ENCODE results near the gene GCK.
"Not testable (repeated sequence)": the region's sequence is repeated elsewhere in the genome, so short reads cannot be mapped to it uniquely, and the experiment has no call there.

Gene GCK

DNA sequence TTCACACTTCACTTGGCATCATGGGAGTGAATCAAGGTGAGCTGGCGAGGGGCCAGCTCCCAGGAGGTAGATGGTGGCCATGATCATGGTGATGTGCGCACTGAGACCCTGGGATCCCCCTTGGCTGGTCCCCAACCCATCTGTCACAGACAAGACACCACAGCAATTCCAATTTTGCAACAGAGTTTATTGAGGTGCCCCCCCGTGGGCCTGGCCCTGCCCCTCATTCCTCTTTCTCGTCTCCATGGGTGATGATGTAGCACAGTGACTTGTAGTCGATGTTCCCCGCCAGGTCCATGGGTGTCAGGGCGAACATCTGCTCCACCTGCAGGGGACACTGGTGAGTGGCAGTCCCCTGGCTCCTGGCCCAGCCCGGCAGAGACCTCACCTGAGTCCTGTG, 50.5 kb downstream of the GCK start:
- Histone ChIP-seq H3K36me3 (ENCODE audit: insufficient read depth, low read length) (no peaks in the 10 kb centered on the region), H3K27me3 (ENCODE audit: insufficient read depth, low read length) (no peaks in the 10 kb centered on the region), H3K79me2 (ENCODE audit: control insufficient read depth, insufficient read depth, low read length, unreplicated experiment) (no peaks in the 10 kb centered on the region), H3K4me1 (ENCODE audit: control insufficient read depth, insufficient read depth, low read length, unreplicated experiment) (no peaks in the 10 kb centered on the region), H2AFZ (ENCODE audit: low read length, unreplicated experiment) (no peak overlapping the region), H3K27ac (ENCODE audit: low read depth, low read length) (no peak overlapping the region), H3K4me3 (ENCODE audit: low read depth, low read length) (no peak overlapping the region)

DNA sequence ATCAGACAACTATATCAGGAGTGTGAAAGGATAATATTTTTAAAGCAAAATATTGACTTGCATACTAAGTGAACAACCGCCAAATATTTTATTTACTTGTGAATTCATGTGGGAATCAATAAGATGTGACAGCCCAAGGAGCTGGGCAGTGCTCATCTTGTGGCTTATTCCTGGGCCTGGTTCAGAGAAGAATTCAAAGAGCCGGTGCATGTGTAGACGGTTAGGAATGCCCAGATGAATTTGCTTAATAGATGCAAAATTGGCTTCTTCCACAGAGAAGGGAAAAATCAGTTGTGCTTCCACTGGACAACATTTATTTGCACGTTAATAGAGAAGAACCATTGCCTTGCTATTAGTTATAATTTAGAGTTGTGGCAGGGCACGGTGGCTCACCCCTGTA, 52.5 kb downstream of the GCK start:
- H3K4me1 ChIP-seq (ENCODE audit: control insufficient read depth, insufficient read depth, low read length, unreplicated experiment): peaks cover 8% of the 10 kb centered on the region
- no peak overlapping the region for H2AFZ ChIP-seq (ENCODE audit: low read length, unreplicated experiment)
- H3K36me3 ChIP-seq (ENCODE audit: insufficient read depth, low read length): no peaks in the 10 kb centered on the region
- H3K27ac ChIP-seq (ENCODE audit: low read depth, low read length): no peak overlapping the region
- no peak overlapping the region for H3K4me3 ChIP-seq (ENCODE audit: low read depth, low read length)
- no peaks in the 10 kb centered on the region for H3K27me3 ChIP-seq (ENCODE audit: insufficient read depth, low read length)
- no peaks in the 10 kb centered on the region for H3K79me2 ChIP-seq (ENCODE audit: control insufficient read depth, insufficient read depth, low read length, unreplicated experiment)

DNA sequence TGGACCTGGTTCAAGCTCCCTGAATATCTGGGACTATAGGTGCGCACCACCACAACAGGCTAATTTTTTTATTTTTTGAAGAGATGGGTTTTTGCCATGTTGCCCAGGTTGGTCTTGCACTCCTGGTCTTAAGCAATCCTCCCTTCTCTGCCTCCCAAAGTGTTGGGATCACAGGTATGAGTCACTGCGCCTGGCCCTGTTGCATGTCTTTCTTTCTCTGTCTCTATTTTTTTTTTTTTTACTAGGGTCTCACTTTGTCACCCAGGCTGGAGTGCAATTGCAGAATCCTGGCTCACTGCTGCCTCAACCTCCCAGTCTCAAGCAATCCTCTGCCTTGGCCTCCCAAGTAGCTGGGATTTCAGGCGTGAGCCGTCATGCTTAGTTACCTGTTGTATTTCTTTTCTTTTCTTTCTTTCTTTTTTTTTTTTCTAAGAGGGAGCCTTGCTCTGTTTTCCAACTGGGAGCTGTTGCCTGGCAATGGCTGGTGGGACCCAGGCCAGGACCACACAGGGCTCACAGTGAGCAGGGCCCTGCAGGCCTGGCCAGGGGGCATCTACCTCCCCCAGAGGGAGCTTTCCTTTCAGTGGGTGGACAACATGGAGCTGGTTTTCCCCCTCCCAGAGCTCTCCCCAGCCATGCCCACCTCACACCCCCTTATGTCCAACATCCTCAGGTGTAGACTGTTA, 54.2 kb downstream of the GCK start:
- Histone ChIP-seq H3K27me3 (ENCODE audit: insufficient read depth, low read length) (no peaks in the 10 kb centered on the region), H3K36me3 (ENCODE audit: insufficient read depth, low read length) (no peaks in the 10 kb centered on the region), H2AFZ (ENCODE audit: low read length, unreplicated experiment) (no peak overlapping the region), H3K4me1 (ENCODE audit: control insufficient read depth, insufficient read depth, low read length, unreplicated experiment) (peaks cover 13% of the 10 kb centered on the region), H3K27ac (ENCODE audit: low read depth, low read length) (no peak overlapping the region), H3K4me3 (ENCODE audit: low read depth, low read length) (no peak overlapping the region), H3K79me2 (ENCODE audit: control insufficient read depth, insufficient read depth, low read length, unreplicated experiment) (no peaks in the 10 kb centered on the region)

DNA sequence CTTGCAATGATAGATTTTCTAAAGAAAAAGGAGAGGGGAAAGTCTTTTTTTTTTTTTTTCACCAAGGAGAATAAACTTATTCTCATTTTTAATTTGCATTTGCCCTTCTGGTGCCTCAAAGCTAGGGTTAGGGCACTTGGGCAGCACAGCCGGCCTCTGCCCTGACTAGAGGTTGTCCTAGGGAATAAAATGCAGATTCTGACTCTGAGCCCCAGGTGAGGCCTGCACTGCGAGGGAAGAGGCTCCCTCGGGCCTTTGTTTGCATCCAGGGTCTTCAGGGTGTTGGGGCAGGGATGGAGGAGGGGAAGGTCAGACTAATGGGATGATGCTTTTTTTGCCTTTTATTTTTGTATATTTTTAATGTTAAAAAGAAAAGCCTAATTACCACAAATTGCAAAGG, 55.9 kb downstream of the GCK start:
- Histone ChIP-seq H2AFZ (ENCODE audit: low read length, unreplicated experiment) (no peak overlapping the region), H3K79me2 (ENCODE audit: control insufficient read depth, insufficient read depth, low read length, unreplicated experiment) (no peaks in the 10 kb centered on the region), H3K4me1 (ENCODE audit: control insufficient read depth, insufficient read depth, low read length, unreplicated experiment) (peaks cover 13% of the 10 kb centered on the region), H3K27ac (ENCODE audit: low read depth, low read length) (no peak overlapping the region), H3K36me3 (ENCODE audit: insufficient read depth, low read length) (no peaks in the 10 kb centered on the region), H3K4me3 (ENCODE audit: low read depth, low read length) (no peak overlapping the region), H3K27me3 (ENCODE audit: insufficient read depth, low read length) (no peaks in the 10 kb centered on the region)

DNA sequence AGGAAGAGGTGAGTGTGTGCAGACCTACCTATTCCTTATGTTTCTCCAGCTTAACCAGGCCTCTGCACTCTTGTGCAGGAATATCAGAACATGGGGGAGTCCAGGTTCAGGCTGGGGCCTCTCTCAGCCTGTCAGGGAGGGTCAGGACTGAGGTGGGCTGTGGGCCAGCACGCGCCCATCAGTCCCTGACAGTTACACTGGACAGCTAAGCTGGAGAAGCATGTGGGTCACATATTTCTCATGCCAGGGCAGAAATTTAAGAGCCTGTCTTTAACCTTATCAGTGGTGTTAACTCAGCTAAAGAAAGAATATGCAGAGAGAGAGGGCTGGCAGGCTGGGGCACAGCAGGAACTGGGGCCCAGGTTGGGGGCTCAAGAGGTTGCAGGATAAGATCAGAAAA, 57.2 kb downstream of the GCK start:
- no peaks in the 10 kb centered on the region for H3K36me3 ChIP-seq (ENCODE audit: insufficient read depth, low read length)
- H3K27me3 ChIP-seq (ENCODE audit: insufficient read depth, low read length): no peaks in the 10 kb centered on the region
- H3K4me3 ChIP-seq (ENCODE audit: low read depth, low read length): no peak overlapping the region
- H2AFZ ChIP-seq (ENCODE audit: low read length, unreplicated experiment): no peak overlapping the region
- no peaks in the 10 kb centered on the region for H3K79me2 ChIP-seq (ENCODE audit: control insufficient read depth, insufficient read depth, low read length, unreplicated experiment)
- peaks cover 13% of the 10 kb centered on the region for H3K4me1 ChIP-seq (ENCODE audit: control insufficient read depth, insufficient read depth, low read length, unreplicated experiment)
- H3K27ac ChIP-seq (ENCODE audit: low read depth, low read length): no peak overlapping the region

DNA sequence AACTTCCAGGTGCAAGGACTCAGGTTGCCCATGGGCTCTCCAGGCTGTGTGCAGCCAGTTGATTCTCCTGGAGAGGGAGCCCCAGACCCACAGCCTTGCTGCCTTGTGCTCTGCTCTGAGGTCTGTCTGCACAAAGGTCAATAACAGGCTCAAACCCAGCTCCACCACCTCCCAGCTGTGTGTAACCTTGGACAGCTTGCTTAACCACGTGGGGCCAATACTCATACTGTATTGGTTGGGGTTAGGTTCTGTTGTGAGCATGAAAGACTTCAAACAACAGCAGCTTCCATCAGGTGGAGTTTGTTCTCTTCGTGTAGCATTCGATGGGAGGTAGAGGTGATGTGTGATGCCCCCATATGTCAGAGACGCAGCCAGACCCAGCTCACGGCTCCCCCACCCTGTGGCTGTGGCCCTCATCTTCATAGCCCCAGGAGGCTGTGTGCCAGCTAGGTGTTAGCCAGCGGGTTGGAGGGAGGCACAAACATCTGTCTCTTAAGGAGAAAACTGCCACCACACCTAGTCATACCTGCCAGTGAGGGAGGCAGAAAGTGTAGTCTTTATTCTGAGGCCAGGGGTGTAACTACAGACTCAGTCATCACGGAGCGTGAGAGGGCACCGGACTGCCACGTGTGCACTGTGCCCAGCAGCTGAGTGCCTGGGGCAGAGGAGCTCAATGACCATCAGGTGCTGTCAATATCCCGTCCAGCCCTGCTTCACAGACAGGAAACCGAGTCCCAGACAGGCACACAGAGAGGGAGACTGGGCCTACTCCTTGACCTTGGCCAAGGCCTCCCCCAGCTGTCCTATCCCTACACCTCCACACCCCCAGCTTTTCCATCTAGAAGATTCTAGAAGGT, 57.8 kb downstream of the GCK start:
- Histone ChIP-seq H3K4me1 (ENCODE audit: control insufficient read depth, insufficient read depth, low read length, unreplicated experiment) (peaks cover 13% of the 10 kb centered on the region), H3K27ac (ENCODE audit: low read depth, low read length) (no peak overlapping the region), H3K27me3 (ENCODE audit: insufficient read depth, low read length) (no peaks in the 10 kb centered on the region), H3K4me3 (ENCODE audit: low read depth, low read length) (no peak overlapping the region), H2AFZ (ENCODE audit: low read length, unreplicated experiment) (no peak overlapping the region), H3K79me2 (ENCODE audit: control insufficient read depth, insufficient read depth, low read length, unreplicated experiment) (no peaks in the 10 kb centered on the region), H3K36me3 (ENCODE audit: insufficient read depth, low read length) (no peaks in the 10 kb centered on the region)

DNA sequence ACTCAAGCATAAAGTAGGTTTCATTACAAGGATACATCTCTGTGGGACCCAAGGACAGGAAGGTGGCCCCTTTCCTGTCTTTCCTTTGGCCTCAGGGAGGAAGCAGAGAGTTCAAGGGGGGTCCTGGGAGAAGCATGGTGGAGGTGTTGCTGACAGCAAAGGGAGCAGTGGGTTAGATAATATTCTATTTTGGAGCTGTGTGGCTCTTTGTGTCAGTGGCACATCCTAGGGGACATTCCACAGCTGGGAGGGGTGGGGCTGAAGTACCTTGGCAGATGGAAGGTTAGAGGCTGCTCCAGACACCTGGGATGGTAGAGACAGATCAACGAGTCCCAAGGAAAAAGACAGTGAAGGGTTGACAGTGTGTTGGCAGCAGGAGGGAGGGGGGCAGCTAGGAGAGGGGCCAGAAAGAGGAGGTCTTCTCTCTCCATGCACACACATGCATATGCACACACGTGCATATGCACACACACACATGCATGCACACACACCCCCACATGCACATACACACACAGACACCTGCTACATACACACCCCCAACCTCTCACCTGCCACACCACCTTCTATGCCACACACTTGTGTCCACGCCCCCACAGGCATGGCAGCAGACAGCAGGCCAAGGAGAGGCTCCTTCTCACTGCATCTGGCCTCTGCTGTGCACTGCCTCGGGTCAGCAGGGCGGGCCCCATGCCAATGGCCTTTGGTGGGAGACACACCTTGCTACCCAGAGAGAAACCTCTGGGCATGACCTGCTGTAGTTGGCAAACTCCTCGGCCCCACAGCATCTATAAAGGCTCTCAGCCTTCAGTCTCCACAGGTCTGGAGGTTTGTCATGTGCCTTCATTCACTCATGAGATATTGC, 60.3 kb downstream of the GCK start:
- Histone ChIP-seq H3K27ac (ENCODE audit: low read depth, low read length) (no peak overlapping the region), H3K4me3 (ENCODE audit: low read depth, low read length) (no peak overlapping the region), H3K79me2 (ENCODE audit: control insufficient read depth, insufficient read depth, low read length, unreplicated experiment) (no peaks in the 10 kb centered on the region), H3K4me1 (ENCODE audit: control insufficient read depth, insufficient read depth, low read length, unreplicated experiment) (peaks cover 13% of the 10 kb centered on the region), H3K36me3 (ENCODE audit: insufficient read depth, low read length) (no peaks in the 10 kb centered on the region), H2AFZ (ENCODE audit: low read length, unreplicated experiment) (no peak overlapping the region), H3K27me3 (ENCODE audit: insufficient read depth, low read length) (no peaks in the 10 kb centered on the region)

DNA sequence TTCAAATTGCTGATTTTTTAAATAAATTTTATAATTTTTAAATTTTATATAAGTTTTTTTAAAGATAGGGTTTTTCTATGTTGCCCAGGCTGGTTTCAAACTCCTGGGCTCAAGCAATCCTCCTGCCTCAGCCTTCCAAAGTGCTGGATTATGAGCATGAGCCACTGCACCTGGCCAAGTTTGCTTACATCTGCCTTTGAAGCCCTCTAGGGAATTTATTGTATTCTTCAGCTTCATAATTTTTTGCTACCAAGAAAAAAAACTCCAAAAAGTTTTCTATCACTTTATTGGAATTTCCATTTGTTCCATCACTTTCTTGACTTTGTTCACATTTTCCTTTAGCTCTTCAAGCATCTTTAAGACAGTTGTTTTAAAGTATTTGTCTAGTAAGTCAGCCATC, 62.1 kb downstream of the GCK start:
- peaks cover 11% of the 10 kb centered on the region for H3K4me1 ChIP-seq (ENCODE audit: control insufficient read depth, insufficient read depth, low read length, unreplicated experiment)
- H3K4me3 ChIP-seq (ENCODE audit: low read depth, low read length): no peak overlapping the region
- H3K79me2 ChIP-seq (ENCODE audit: control insufficient read depth, insufficient read depth, low read length, unreplicated experiment): peaks cover 5% of the 10 kb centered on the region
- no peak overlapping the region for H2AFZ ChIP-seq (ENCODE audit: low read length, unreplicated experiment)
- H3K36me3 ChIP-seq (ENCODE audit: insufficient read depth, low read length): no peaks in the 10 kb centered on the region
- H3K27ac ChIP-seq (ENCODE audit: low read depth, low read length): no peak overlapping the region
- H3K27me3 ChIP-seq (ENCODE audit: insufficient read depth, low read length): no peaks in the 10 kb centered on the region

DNA sequence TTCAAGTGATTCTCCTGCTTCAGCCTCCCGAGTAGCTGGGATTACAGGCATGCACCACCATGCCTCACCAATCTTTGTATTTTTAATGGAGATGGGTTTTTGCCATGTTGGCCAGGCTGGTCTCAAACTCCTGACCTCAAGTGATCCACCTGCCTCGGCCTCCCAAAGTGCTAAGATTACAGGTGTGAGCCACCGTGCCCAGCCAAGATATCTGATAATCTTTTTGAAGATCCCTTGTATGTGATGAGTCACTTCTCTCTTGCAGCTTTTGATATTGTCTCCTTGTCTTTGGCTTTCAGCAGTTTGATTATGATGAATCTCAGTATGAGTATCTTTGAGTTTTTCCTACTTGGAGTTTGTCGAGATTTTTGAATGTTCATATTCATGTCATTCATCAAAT, 62.7 kb downstream of the GCK start:
- Histone ChIP-seq H3K4me1 (ENCODE audit: control insufficient read depth, insufficient read depth, low read length, unreplicated experiment) (peaks cover 11% of the 10 kb centered on the region), H3K79me2 (ENCODE audit: control insufficient read depth, insufficient read depth, low read length, unreplicated experiment) (peaks cover 11% of the 10 kb centered on the region)
- not testable (repeated sequence) for H3K27ac ChIP-seq (ENCODE audit: low read depth, low read length); H3K4me3 ChIP-seq (ENCODE audit: low read depth, low read length); H2AFZ ChIP-seq (ENCODE audit: low read length, unreplicated experiment); H3K27me3 ChIP-seq (ENCODE audit: insufficient read depth, low read length); H3K36me3 ChIP-seq (ENCODE audit: insufficient read depth, low read length)

DNA sequence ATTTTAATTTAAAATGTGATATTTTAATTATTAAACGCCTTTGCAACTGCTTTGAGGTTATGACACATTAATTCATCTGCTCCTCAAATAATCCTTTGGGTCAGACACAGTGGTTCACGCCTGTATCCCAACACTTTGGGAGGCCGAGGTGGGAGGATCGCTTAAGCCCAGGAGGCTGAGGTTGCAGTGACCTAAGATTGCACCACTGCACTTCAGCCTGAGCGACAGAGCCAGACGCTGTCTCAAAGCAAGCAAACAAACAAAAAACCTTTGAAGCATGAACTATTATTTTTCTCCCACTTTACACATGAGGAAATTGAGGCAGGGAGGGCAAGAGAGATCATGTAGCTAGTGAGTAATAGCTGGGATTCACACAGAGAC, 64.4 kb downstream of the GCK start:
- Histone ChIP-seq H3K4me1 (ENCODE audit: control insufficient read depth, insufficient read depth, low read length, unreplicated experiment) (peaks cover 9% of the 10 kb centered on the region), H3K36me3 (ENCODE audit: insufficient read depth, low read length) (peaks cover 8% of the 10 kb centered on the region), H3K27me3 (ENCODE audit: insufficient read depth, low read length) (no peaks in the 10 kb centered on the region), H2AFZ (ENCODE audit: low read length, unreplicated experiment) (no peak overlapping the region), H3K27ac (ENCODE audit: low read depth, low read length) (no peak overlapping the region), H3K79me2 (ENCODE audit: control insufficient read depth, insufficient read depth, low read length, unreplicated experiment) (peaks cover 17% of the 10 kb centered on the region), H3K4me3 (ENCODE audit: low read depth, low read length) (no peak overlapping the region)

All from ACC112 (cell line).